Mesendoderm (in vitro differentiated cells): ENCODE measurements around the gene CDC42BPA.

ENCODE experiments used
- DNase-seq: peaks from one replicate; pipeline ENCODE4 v3.0.0; 2013
- H2AK5ac ChIP-seq: 2 replicates; pipeline ENCODE4 v1.6.1; 2013; ENCODE audit warnings: low read length, inconsistent platforms
- H2BK120ac ChIP-seq: 2 replicates; pipeline ENCODE4 v1.6.1; 2013; ENCODE audit warnings: low read depth, mild to moderate bottlenecking, low read length, moderate library complexity, mixed read lengths
- H2BK15ac ChIP-seq: replicated peaks from 2 replicates; pipeline ENCODE4 v1.6.1; 2013; ENCODE audit warnings: low read depth, mild to moderate bottlenecking, moderate library complexity
- H2BK5ac ChIP-seq: 2 replicates; pipeline ENCODE4 v1.6.1; 2013; ENCODE audit warnings: low read length, inconsistent platforms
- H3K18ac ChIP-seq: 2 replicates; pipeline ENCODE4 v1.6.1; 2013; ENCODE audit warnings: mild to moderate bottlenecking, low read length, mixed read lengths
- H3K23ac ChIP-seq: one replicate; pipeline ENCODE4 v1.6.1; 2013; ENCODE audit warnings: low read length
- H3K27ac ChIP-seq: 2 replicates; pipeline ENCODE4 v1.5.1; 2013; ENCODE audit warnings: low read depth, mild to moderate bottlenecking, inconsistent platforms, low read length, moderate library complexity
- H3K27me3 ChIP-seq: 2 replicates; pipeline ENCODE4 v1.6.1; 2013; ENCODE audit warnings: low read length, control low read depth, mild to moderate bottlenecking, inconsistent platforms; ENCODE audit not compliant: insufficient read depth, poor library complexity
- H3K36me3 ChIP-seq: 2 replicates; pipeline ENCODE4 v1.6.1; 2013; ENCODE audit warnings: low read length, inconsistent platforms; ENCODE audit not compliant: control insufficient read depth, insufficient read depth
- H3K4ac ChIP-seq: one replicate; pipeline ENCODE4 v1.6.1; 2013; ENCODE audit warnings: low read depth, mild to moderate bottlenecking, low read length, moderate library complexity
- H3K4me1 ChIP-seq: 2 replicates; pipeline ENCODE4 v1.6.1; 2013; ENCODE audit warnings: low read depth, low read length, inconsistent platforms; ENCODE audit not compliant: control insufficient read depth
- H3K4me2 ChIP-seq: 2 replicates; pipeline ENCODE4 v1.6.1; 2013; ENCODE audit warnings: low read length
- H3K4me3 ChIP-seq: 2 replicates; pipeline ENCODE4 v1.5.1; 2013; ENCODE audit warnings: mild to moderate bottlenecking, low read length
- H3K56ac ChIP-seq: one replicate; pipeline ENCODE4 v1.6.1; 2013; ENCODE audit warnings: low read length
- H3K79me1 ChIP-seq: 2 replicates; pipeline ENCODE4 v1.6.1; 2013; ENCODE audit warnings: low read length, inconsistent platforms
- H3K79me2 ChIP-seq: 2 replicates; pipeline ENCODE4 v1.6.1; 2013; ENCODE audit warnings: mild to moderate bottlenecking, low read length; ENCODE audit not compliant: control insufficient read depth, insufficient read depth
- H3K9ac ChIP-seq: 2 replicates; pipeline ENCODE4 v1.6.1; 2013; ENCODE audit warnings: low read length, inconsistent platforms
- H4K5ac ChIP-seq: one replicate; pipeline ENCODE4 v1.6.1; 2013; ENCODE audit warnings: low read length
- H4K8ac ChIP-seq: one replicate; pipeline ENCODE4 v1.6.1; 2013; ENCODE audit warnings: low read depth, mild to moderate bottlenecking, control low read depth, low read length, moderate library complexity
- WGBS: extraction: QIAGEN DNeasy Blood & Tissue Kit; methylation state at CpG from one replicate; pipeline ENCODE4 v1.1.7; 2013; ENCODE audit warnings: low lambda C conversion rate, missing lambda C conversion rate; ENCODE audit not compliant: insufficient coverage; ENCODE audit errors: extremely low coverage; 5-methylcytosine and 5-hydroxymethylcytosine counted together

Gene CDC42BPA

GRCh38 chr1:227273557-227273956 is 44.7 kb downstream of the CDC42BPA start:
- H3K4me1 ChIP-seq = no peaks in the 10 kb centered on the region
- no peak overlapping the region for H2BK15ac ChIP-seq
- no CpG with 5 or more reads among the region's 2 CpGs for WGBS
- no peak overlapping the region for H3K18ac ChIP-seq
- no peak overlapping the region for H2BK120ac ChIP-seq
- no peak overlapping the region for H3K56ac ChIP-seq
- H3K27ac ChIP-seq = no peak overlapping the region
- H3K9ac ChIP-seq = no peak overlapping the region
- no peak overlapping the region for H3K23ac ChIP-seq
- peak; percentile 79 for DNase-seq
- peaks cover 1% of the 10 kb centered on the region for H3K79me1 ChIP-seq
- H2AK5ac ChIP-seq = no peak overlapping the region
- no peak overlapping the region for H4K5ac ChIP-seq
- H4K8ac ChIP-seq = no peak overlapping the region
- no peaks in the 10 kb centered on the region for H3K27me3 ChIP-seq
- no peak overlapping the region for H2BK5ac ChIP-seq
- no peak overlapping the region for H3K4me3 ChIP-seq
- H3K4me2 ChIP-seq = no peak overlapping the region
- no peaks in the 10 kb centered on the region for H3K36me3 ChIP-seq
- no peak overlapping the region for H3K4ac ChIP-seq
- peaks cover 2% of the 10 kb centered on the region for H3K79me2 ChIP-seq

- Histone ChIP-seq H4K8ac (no peak overlapping the region), H3K56ac (no peak overlapping the region), H3K79me1 (peaks cover 1% of the 10 kb centered on the region), H2BK15ac (no peak overlapping the region), H2BK120ac (no peak overlapping the region), H3K4me3 (no peak overlapping the region), H2BK5ac (no peak overlapping the region), H3K4ac (no peak overlapping the region), H3K36me3 (no peaks in the 10 kb centered on the region), H3K27ac (no peak overlapping the region), H4K5ac (no peak overlapping the region), H3K9ac (no peak overlapping the region), H2AK5ac (no peak overlapping the region), H3K79me2 (peaks cover 2% of the 10 kb centered on the region), H3K4me1 (no peaks in the 10 kb centered on the region), H3K27me3 (no peaks in the 10 kb centered on the region), H3K23ac (no peak overlapping the region), H3K4me2 (no peak overlapping the region), H3K18ac (no peak overlapping the region)
- no peak for DNase-seq
These were observed 45.9 kb downstream of the CDC42BPA start for GRCh38 chr1:227272428-227272827.

GRCh38 chr1:227270554-227270953 is 47.7 kb downstream of the CDC42BPA start:
- Histone ChIP-seq H3K4ac (no peak overlapping the region), H3K79me1 (peaks cover 1% of the 10 kb centered on the region), H3K18ac (no peak overlapping the region), H2BK15ac (no peak overlapping the region), H4K5ac (no peak overlapping the region), H3K4me2 (no peak overlapping the region), H3K4me3 (no peak overlapping the region), H3K79me2 (peaks cover 2% of the 10 kb centered on the region), H2BK120ac (no peak overlapping the region), H3K27me3 (no peaks in the 10 kb centered on the region), H3K27ac (no peak overlapping the region), H3K4me1 (no peaks in the 10 kb centered on the region), H2BK5ac (no peak overlapping the region), H3K56ac (no peak overlapping the region), H3K23ac (no peak overlapping the region), H3K36me3 (no peaks in the 10 kb centered on the region), H2AK5ac (no peak overlapping the region), H3K9ac (no peak overlapping the region), H4K8ac (no peak overlapping the region)
- no peak for DNase-seq
- WGBS = no CpG with 5 or more reads among the region's 2 CpGs

GRCh38 chr1:227268943-227269342 is 49.3 kb downstream of the CDC42BPA start:
- no peak overlapping the region for H3K27ac ChIP-seq

DNA sequence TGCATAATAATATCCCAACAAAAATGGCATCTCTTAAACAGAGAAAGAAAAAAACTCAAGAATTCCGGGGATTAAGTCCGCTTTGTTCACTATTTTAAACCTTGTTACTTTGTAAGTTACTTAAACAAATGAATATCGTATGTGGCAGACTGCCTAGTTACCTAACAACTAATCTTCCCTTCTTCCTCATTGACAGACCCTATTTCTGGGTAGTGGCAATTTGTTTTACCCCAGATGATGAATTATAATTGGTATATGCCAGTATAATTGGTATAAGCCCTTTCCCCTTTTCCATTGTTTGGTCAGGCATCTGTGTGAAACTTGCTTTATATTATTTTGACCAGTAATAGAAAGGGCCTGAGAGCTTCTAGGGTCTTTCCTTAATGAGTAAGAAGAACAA is 52.4 kb downstream of the CDC42BPA start:
- Histone ChIP-seq H3K79me1 (peaks cover 1% of the 10 kb centered on the region), H3K56ac (no peak overlapping the region), H2AK5ac (no peak overlapping the region), H3K4me3 (no peak overlapping the region), H3K4me1 (no peaks in the 10 kb centered on the region), H2BK120ac (no peak overlapping the region), H3K4ac (no peak overlapping the region), H4K8ac (no peak overlapping the region), H3K27me3 (no peaks in the 10 kb centered on the region), H3K9ac (no peak overlapping the region), H3K36me3 (no peaks in the 10 kb centered on the region), H2BK5ac (no peak overlapping the region), H3K27ac (no peak overlapping the region), H3K79me2 (peaks cover 2% of the 10 kb centered on the region), H3K23ac (no peak overlapping the region), H3K18ac (no peak overlapping the region), H2BK15ac (no peak overlapping the region), H4K5ac (no peak overlapping the region), H3K4me2 (no peak overlapping the region)
- no CpG with 5 or more reads among the region's 3 CpGs for WGBS
- no peak for DNase-seq

More at GRCh38 chr1:227268943-227269342, 49.3 kb downstream of the CDC42BPA start:
- DNase-seq = no peak
- Histone ChIP-seq H3K4me1 (no peaks in the 10 kb centered on the region), H2AK5ac (no peak overlapping the region), H3K79me1 (peaks cover 1% of the 10 kb centered on the region), H3K18ac (no peak overlapping the region), H3K36me3 (no peaks in the 10 kb centered on the region), H2BK15ac (no peak overlapping the region), H3K23ac (no peak overlapping the region), H3K56ac (no peak overlapping the region), H3K79me2 (peaks cover 2% of the 10 kb centered on the region), H3K9ac (no peak overlapping the region), H4K5ac (no peak overlapping the region), H2BK120ac (no peak overlapping the region), H2BK5ac (no peak overlapping the region), H3K4ac (no peak overlapping the region), H3K4me3 (no peak overlapping the region), H3K4me2 (no peak overlapping the region), H3K27me3 (no peaks in the 10 kb centered on the region), H4K8ac (no peak overlapping the region)
- WGBS = no CpG with 5 or more reads among the region's 1 CpG

DNA sequence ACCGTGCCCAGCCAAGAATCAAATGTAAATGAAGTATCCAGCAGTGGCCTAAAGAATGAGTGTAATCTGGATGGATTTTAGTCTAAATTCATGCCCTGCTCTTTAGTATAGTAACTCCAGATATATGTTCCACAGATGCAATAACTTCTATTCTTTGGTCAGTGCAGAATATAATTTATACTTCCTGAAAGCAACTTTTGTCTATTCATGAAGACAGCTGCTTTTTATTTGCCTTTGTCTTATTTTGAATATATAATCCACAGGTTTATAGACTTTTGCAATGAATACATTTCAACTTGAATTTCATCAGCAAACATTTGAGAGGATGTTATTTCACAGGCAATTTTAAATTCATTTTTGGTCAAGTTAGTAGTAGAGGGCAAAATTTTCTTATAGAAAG is 54.4 kb downstream of the CDC42BPA start:
- H4K8ac ChIP-seq = no peak overlapping the region

More for the DNA sequence above, 54.4 kb downstream of the CDC42BPA start:
- Histone ChIP-seq H3K4ac (no peak overlapping the region), H3K27me3 (no peaks in the 10 kb centered on the region), H3K4me3 (no peak overlapping the region), H2BK120ac (no peak overlapping the region), H3K23ac (no peak overlapping the region), H3K18ac (no peak overlapping the region), H3K9ac (no peak overlapping the region), H3K4me1 (peaks cover 3% of the 10 kb centered on the region), H3K56ac (no peak overlapping the region), H4K5ac (no peak overlapping the region), H2BK15ac (no peak overlapping the region), H3K79me1 (no peaks in the 10 kb centered on the region), H2BK5ac (no peak overlapping the region), H3K79me2 (no peaks in the 10 kb centered on the region), H3K27ac (no peak overlapping the region), H2AK5ac (no peak overlapping the region), H3K36me3 (no peaks in the 10 kb centered on the region), H3K4me2 (no peak overlapping the region)
- DNase-seq = no peak
- no CpG with 5 or more reads among the region's 1 CpG for WGBS
